Body of pancreas (tissue), 4 donors: ENCODE data around the gene CCN2.
"Not testable (repeated sequence)": the region's sequence is repeated elsewhere in the genome, so short reads cannot be mapped to it uniquely, and the experiment has no call there.

Source experiments
- POLR2A ChIP-seq, 3 donors: fragments of 450-650 bp; IDR thresholded peaks; one replicate each; pipeline ENCODE4 v1.6.1; 2016; ENCODE audit warnings: antibody characterized with exemption in 3 of 3, mild to moderate bottlenecking in 2 of 3
- TF ChIP-seq, protein P1 (sequence below), 7 experiments: fragments of 450-650 bp in 4 of 7; fragments of 200-600 bp in 3 of 7; sonication (generic) in 3 of 7; IDR thresholded peaks; one replicate each; pipeline ENCODE4 v1.5.1; 2016 to 2019; ENCODE audit warnings: antibody characterized with exemption in 7 of 7

DNA sequence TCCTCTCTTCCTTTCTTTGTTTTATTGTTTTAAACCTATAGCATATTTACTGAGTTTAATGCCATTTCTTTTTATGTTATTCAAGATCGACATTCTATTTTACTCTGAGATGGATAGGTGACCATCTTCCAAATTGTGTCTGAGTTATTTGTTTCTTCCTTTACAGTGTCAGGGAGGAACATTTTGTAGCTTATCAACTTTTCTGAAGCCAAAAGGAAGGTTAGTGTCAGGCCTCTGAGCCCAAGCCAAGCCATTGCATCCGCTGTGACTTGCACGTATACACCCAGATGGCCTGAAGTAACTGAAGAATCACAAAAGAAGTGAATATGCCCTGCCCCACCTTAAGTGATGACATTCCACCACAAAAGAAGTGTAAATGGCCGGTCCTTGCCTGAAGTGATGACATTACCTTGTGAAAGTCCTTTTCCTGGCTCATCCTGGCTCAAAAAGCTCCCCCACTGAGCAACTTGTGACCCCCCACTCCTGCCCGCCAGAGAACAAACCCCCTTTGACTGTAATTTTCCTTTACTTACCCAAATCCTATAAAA lies 49.8 kb downstream of the CCN2 start:
- TF ChIP-seq, protein P1, sequence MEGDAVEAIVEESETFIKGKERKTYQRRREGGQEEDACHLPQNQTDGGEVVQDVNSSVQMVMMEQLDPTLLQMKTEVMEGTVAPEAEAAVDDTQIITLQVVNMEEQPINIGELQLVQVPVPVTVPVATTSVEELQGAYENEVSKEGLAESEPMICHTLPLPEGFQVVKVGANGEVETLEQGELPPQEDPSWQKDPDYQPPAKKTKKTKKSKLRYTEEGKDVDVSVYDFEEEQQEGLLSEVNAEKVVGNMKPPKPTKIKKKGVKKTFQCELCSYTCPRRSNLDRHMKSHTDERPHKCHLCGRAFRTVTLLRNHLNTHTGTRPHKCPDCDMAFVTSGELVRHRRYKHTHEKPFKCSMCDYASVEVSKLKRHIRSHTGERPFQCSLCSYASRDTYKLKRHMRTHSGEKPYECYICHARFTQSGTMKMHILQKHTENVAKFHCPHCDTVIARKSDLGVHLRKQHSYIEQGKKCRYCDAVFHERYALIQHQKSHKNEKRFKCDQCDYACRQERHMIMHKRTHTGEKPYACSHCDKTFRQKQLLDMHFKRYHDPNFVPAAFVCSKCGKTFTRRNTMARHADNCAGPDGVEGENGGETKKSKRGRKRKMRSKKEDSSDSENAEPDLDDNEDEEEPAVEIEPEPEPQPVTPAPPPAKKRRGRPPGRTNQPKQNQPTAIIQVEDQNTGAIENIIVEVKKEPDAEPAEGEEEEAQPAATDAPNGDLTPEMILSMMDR (IDR thresholded peaks at IDR 0.05), result not testable (repeated sequence)
- TF ChIP-seq POLR2A (IDR thresholded peaks at IDR 0.05), result not testable (repeated sequence)
